H9 (cell line): Measurements from ENCODE around the gene CLEC11A. TPM values are rescaled to one million over a fixed set of nuclear protein-coding genes. Genes with fewer than 3 reads are reported as not detected.
"Not testable (repeated sequence)": the region's sequence is repeated elsewhere in the genome, so short reads cannot be mapped to it uniquely, and the experiment has no call there.

Source experiments
- DNase-seq: peaks from one replicate; pipeline ENCODE4 v3.0.0-alpha.2; 2017
- H2AFZ ChIP-seq: one replicate; pipeline ENCODE4 v1.6.1; 2013; ENCODE audit warnings: mild to moderate bottlenecking, low read length, control low read depth, moderate library complexity
- H2AK5ac ChIP-seq: 2 replicates; pipeline ENCODE4 v1.6.1; 2013; ENCODE audit warnings: low read length, control low read depth, mixed read lengths; ENCODE audit not compliant: insufficient read length
- H2BK120ac ChIP-seq: one replicate; pipeline ENCODE4 v1.6.1; 2013; ENCODE audit warnings: low read depth, mild to moderate bottlenecking, low read length, control low read depth, inconsistent platforms; ENCODE audit not compliant: poor library complexity, severe bottlenecking
- H2BK12ac ChIP-seq: 2 replicates; pipeline ENCODE4 v1.6.1; 2013; ENCODE audit warnings: low read length, control low read depth, mixed read lengths, low read depth; ENCODE audit not compliant: insufficient read length
- H2BK15ac ChIP-seq: 2 replicates; pipeline ENCODE4 v1.6.1; 2013; ENCODE audit warnings: low read depth, low read length, control low read depth
- H2BK20ac ChIP-seq: one replicate; pipeline ENCODE4 v1.6.1; 2013; ENCODE audit warnings: low read depth, mild to moderate bottlenecking, low read length, control low read depth, inconsistent platforms; ENCODE audit not compliant: poor library complexity, severe bottlenecking
- H2BK5ac ChIP-seq: 2 replicates; pipeline ENCODE4 v1.6.1; 2013; ENCODE audit warnings: low read length, control low read depth, mixed read lengths; ENCODE audit not compliant: insufficient read length
- H3K14ac ChIP-seq: 2 replicates; pipeline ENCODE4 v1.6.1; 2013; ENCODE audit warnings: low read length, control low read depth; ENCODE audit not compliant: insufficient read depth
- H3K18ac ChIP-seq: 2 replicates; pipeline ENCODE4 v1.6.1; 2013; ENCODE audit warnings: low read depth, mild to moderate bottlenecking, mixed read lengths, low read length, control low read depth; ENCODE audit not compliant: insufficient read length
- H3K23ac ChIP-seq: 2 replicates; pipeline ENCODE4 v1.6.1; 2013; ENCODE audit warnings: low read length, control low read depth, mixed read lengths, low read depth; ENCODE audit not compliant: insufficient read length
- H3K23me2 ChIP-seq: 2 replicates; pipeline ENCODE4 v1.6.1; 2013; ENCODE audit warnings: low read depth, mild to moderate bottlenecking, mixed read lengths, low read length, control low read depth; ENCODE audit not compliant: insufficient read length, poor library complexity, severe bottlenecking
- H3K27ac ChIP-seq: 2 replicates; pipeline ENCODE4 v1.5.1; 2013; ENCODE audit warnings: low read length, control low read depth, mixed read lengths, low read depth; ENCODE audit not compliant: insufficient read length
- H3K27me3 ChIP-seq: 2 replicates; pipeline ENCODE4 v1.6.1; 2013; ENCODE audit warnings: low read length, control low read depth, inconsistent platforms; ENCODE audit not compliant: insufficient read depth
- H3K4ac ChIP-seq: 2 replicates; pipeline ENCODE4 v1.6.1; 2013; ENCODE audit warnings: low read depth, mild to moderate bottlenecking, control low read depth, inconsistent platforms, low read length, moderate library complexity
- H3K4me1 ChIP-seq: 2 replicates; pipeline ENCODE4 v1.6.1; 2013; ENCODE audit warnings: low read length, control low read depth, inconsistent platforms; ENCODE audit not compliant: insufficient read depth
- H3K4me2 ChIP-seq: 2 replicates; pipeline ENCODE4 v1.6.1; 2013; ENCODE audit warnings: low read length, control low read depth, mixed read lengths; ENCODE audit not compliant: insufficient read length, insufficient read depth
- H3K56ac ChIP-seq: 2 replicates; pipeline ENCODE4 v1.6.1; 2013; ENCODE audit warnings: low read depth, mild to moderate bottlenecking, mixed read lengths, low read length, control low read depth; ENCODE audit not compliant: insufficient read length
- H3K79me1 ChIP-seq: 2 replicates; pipeline ENCODE4 v1.6.1; 2013; ENCODE audit warnings: low read depth, mild to moderate bottlenecking, moderate library complexity, low read length, control low read depth, inconsistent platforms; ENCODE audit not compliant: insufficient read depth, poor library complexity, severe bottlenecking
- H3K79me2 ChIP-seq: 2 replicates; pipeline ENCODE4 v1.6.1; 2013; ENCODE audit warnings: low read length, control low read depth, inconsistent platforms; ENCODE audit not compliant: insufficient read depth
- H3K9ac ChIP-seq: 2 replicates; pipeline ENCODE4 v1.6.1; 2013; ENCODE audit warnings: low read length, control low read depth, mixed read lengths; ENCODE audit not compliant: insufficient read length; ENCODE audit errors: extremely low read depth
- H3K9me3 ChIP-seq: one replicate; pipeline ENCODE4 v1.6.1; 2013; ENCODE audit warnings: low read depth, low read length, inconsistent platforms; ENCODE audit not compliant: control insufficient read depth
- H3T11ph ChIP-seq: one replicate; pipeline ENCODE4 v1.6.1; 2013; ENCODE audit warnings: mild to moderate bottlenecking, low read length, control low read depth, inconsistent platforms
- H4K20me1 ChIP-seq: one replicate; pipeline ENCODE4 v1.6.1; 2013; ENCODE audit not compliant: control insufficient read depth, insufficient read length, insufficient read depth
- H4K5ac ChIP-seq: 2 replicates; pipeline ENCODE4 v1.6.1; 2013; ENCODE audit warnings: low read depth, mild to moderate bottlenecking, mixed read lengths, low read length, control low read depth; ENCODE audit not compliant: insufficient read length
- H4K8ac ChIP-seq: replicated peaks from 2 replicates; pipeline ENCODE4 v1.6.1; 2013; ENCODE audit warnings: low read length, control low read depth, mixed read lengths, low read depth; ENCODE audit not compliant: insufficient read length
- H4K91ac ChIP-seq: 2 replicates; pipeline ENCODE4 v1.6.1; 2013; ENCODE audit warnings: low read depth, mild to moderate bottlenecking, moderate library complexity, mixed read lengths, low read length, control low read depth; ENCODE audit not compliant: insufficient read length
- H3K27ac Mint-ChIP-seq, 3 experiments: 2 replicates in 2 of 3; 3 replicates in 1 of 3; pipeline ENCODE4 v1.8.0; 2020 to 2021; ENCODE audit warnings: mixed read lengths in 3 of 3, mild to moderate bottlenecking in 1 of 3, moderate library complexity in 1 of 3
- H3K27me3 Mint-ChIP-seq: 2 replicates; pipeline ENCODE4 v1.8.0; 2021; ENCODE audit warnings: low read depth, mild to moderate bottlenecking, moderate library complexity, mixed read lengths
- H3K36me3 Mint-ChIP-seq, 3 experiments: 2 replicates in 2 of 3; 3 replicates in 1 of 3; pipeline ENCODE4 v1.8.0; 2020 to 2021; ENCODE audit warnings: low read depth in 3 of 3, mixed read lengths in 3 of 3; ENCODE audit not compliant: insufficient read depth in 1 of 3
- H3K4me1 Mint-ChIP-seq, 2 experiments: 2 replicates each; pipeline ENCODE4 v1.8.0; 2020; ENCODE audit warnings: mixed read lengths in 2 of 2
- H3K4me3 Mint-ChIP-seq, 2 experiments: 2 replicates in 1 of 2; 3 replicates in 1 of 2; pipeline ENCODE4 v1.8.0; 2020 to 2021; ENCODE audit warnings: mild to moderate bottlenecking in 2 of 2, mixed read lengths in 2 of 2, moderate library complexity in 1 of 2
- H3K9me3 Mint-ChIP-seq, 2 experiments: 2 replicates in 1 of 2; 3 replicates in 1 of 2; pipeline ENCODE4 v1.8.0; 2020; ENCODE audit warnings: mild to moderate bottlenecking in 2 of 2, mixed read lengths in 2 of 2, moderate library complexity in 1 of 2
- WGBS: extraction: QIAGEN DNeasy Blood & Tissue Kit; methylation state at CpG from one replicate; pipeline ENCODE4 v1.1.7; 2013; ENCODE audit warnings: missing lambda C conversion rate, low lambda C conversion rate, mixed read lengths; ENCODE audit not compliant: insufficient read length; ENCODE audit errors: extremely low coverage; 5-methylcytosine and 5-hydroxymethylcytosine counted together
- total RNA-seq: library from RNA; stranded (reverse); gene quantifications from 2 replicates; pipeline ENCODE4 v1.2.1, GENCODE V29; 2021
- TF ChIP-seq, protein P1 (sequence below): fragments of 200-600 bp; sonication (generic); conservative IDR thresholded peaks from 3 replicates; pipeline ENCODE4 v1.8.0; 2021; ENCODE audit warnings: antibody characterized with exemption, mild to moderate bottlenecking

Gene CLEC11A
- total RNA-seq, 1 experiment from 2014 or later: 3.9 TPM

DNA sequence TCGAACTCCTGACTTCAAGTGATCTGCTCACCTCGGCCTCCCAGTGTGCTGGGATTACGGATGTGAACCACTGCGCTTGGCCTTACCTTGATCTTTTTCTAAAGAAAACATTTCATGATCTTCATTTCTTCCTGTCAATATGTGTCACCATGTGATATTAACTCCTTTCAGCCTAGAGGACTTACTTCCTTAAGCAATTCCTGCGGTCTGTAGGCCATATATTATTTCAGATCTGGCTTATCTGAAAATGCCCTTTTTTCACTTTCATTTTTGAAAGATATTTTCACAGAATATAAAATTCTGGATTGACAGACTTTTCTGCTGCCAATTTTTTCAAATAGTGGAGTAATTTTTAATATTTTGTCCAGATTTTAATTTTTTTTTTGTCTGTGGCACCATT is 45.1 kb downstream of the CLEC11A start:
- H3K23me2 ChIP-seq: no peaks in the 10 kb centered on the region
- no peak overlapping the region for H3K23ac ChIP-seq
- no peak overlapping the region for H4K91ac ChIP-seq
- H3K4ac ChIP-seq: no peak overlapping the region
- H3K27ac ChIP-seq: no peak overlapping the region
- DNase-seq: no peak
- no peaks in the 10 kb centered on the region for H3K79me2 ChIP-seq
- no peak overlapping the region for H2BK12ac ChIP-seq
- TF ChIP-seq, protein P1, sequence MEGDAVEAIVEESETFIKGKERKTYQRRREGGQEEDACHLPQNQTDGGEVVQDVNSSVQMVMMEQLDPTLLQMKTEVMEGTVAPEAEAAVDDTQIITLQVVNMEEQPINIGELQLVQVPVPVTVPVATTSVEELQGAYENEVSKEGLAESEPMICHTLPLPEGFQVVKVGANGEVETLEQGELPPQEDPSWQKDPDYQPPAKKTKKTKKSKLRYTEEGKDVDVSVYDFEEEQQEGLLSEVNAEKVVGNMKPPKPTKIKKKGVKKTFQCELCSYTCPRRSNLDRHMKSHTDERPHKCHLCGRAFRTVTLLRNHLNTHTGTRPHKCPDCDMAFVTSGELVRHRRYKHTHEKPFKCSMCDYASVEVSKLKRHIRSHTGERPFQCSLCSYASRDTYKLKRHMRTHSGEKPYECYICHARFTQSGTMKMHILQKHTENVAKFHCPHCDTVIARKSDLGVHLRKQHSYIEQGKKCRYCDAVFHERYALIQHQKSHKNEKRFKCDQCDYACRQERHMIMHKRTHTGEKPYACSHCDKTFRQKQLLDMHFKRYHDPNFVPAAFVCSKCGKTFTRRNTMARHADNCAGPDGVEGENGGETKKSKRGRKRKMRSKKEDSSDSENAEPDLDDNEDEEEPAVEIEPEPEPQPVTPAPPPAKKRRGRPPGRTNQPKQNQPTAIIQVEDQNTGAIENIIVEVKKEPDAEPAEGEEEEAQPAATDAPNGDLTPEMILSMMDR: no peak
- no peak overlapping the region for H2BK20ac ChIP-seq
- no peak overlapping the region for H3K56ac ChIP-seq
- H3T11ph ChIP-seq: no peak overlapping the region
- H3K4me2 ChIP-seq: no peak overlapping the region
- H2BK5ac ChIP-seq: no peak overlapping the region
- H3K27ac Mint-ChIP-seq: no peak overlapping the region
- no peak overlapping the region for H2AFZ ChIP-seq
- no peaks in the 10 kb centered on the region for H3K9me3 ChIP-seq
- H4K5ac ChIP-seq: no peak overlapping the region
- H3K18ac ChIP-seq: no peak overlapping the region
- H2BK15ac ChIP-seq: 0 out of 2 replicates have a peak overlapping the region, but pooled peaks have one; percentile 52
- H3K4me3 Mint-ChIP-seq: no peak overlapping the region
- no peaks in the 10 kb centered on the region for H3K79me1 ChIP-seq
- H3K4me1 ChIP-seq: no peaks in the 10 kb centered on the region
- H3K9ac ChIP-seq: no peak overlapping the region
- peaks cover 0 to 12% of the 10 kb centered on the region in 2 experiments; a peak in 3 of 4 replicates for H3K4me1 Mint-ChIP-seq
- peaks cover 42% of the 10 kb centered on the region for H3K27me3 Mint-ChIP-seq
- no peaks in the 10 kb centered on the region for H3K27me3 ChIP-seq
- no peak overlapping the region for H2BK120ac ChIP-seq
- peaks cover 0 to 6% of the 10 kb centered on the region in 2 experiments; a peak in 1 of 5 replicates for H3K9me3 Mint-ChIP-seq
- H3K14ac ChIP-seq: no peak overlapping the region
- H4K20me1 ChIP-seq: no peaks in the 10 kb centered on the region
- no peak overlapping the region for H2AK5ac ChIP-seq
- no peaks in the 10 kb centered on the region for H3K36me3 Mint-ChIP-seq
- H4K8ac ChIP-seq: no peak overlapping the region
- no CpG with 5 or more reads among the region's 5 CpGs for WGBS

- not testable (repeated sequence) for DNase-seq, H4K5ac ChIP-seq, H2AK5ac ChIP-seq, H2AFZ ChIP-seq, H4K20me1 ChIP-seq, H3K4me1 ChIP-seq, H3K9me3 ChIP-seq, H3K27ac ChIP-seq, H3K56ac ChIP-seq, H3K9ac ChIP-seq, H3K23me2 ChIP-seq, H3K4me3 Mint-ChIP-seq, H3K4me2 ChIP-seq, H4K91ac ChIP-seq, H3K18ac ChIP-seq, H2BK120ac ChIP-seq, H2BK12ac ChIP-seq, H2BK20ac ChIP-seq, H3K14ac ChIP-seq, H3K9me3 Mint-ChIP-seq, H4K8ac ChIP-seq, H3K23ac ChIP-seq, H3K27me3 ChIP-seq, H2BK5ac ChIP-seq, H2BK15ac ChIP-seq, H3K36me3 Mint-ChIP-seq, H3K79me2 ChIP-seq, H3T11ph ChIP-seq, H3K4ac ChIP-seq, H3K27ac Mint-ChIP-seq, H3K79me1 ChIP-seq
- WGBS: no CpG with 5 or more reads among the region's 2 CpGs
- Mint-ChIP-seq H3K4me1 (peaks cover 0 to 12% of the 10 kb centered on the region in 2 experiments; a peak in 3 of 4 replicates), H3K27me3 (peaks cover 52% of the 10 kb centered on the region)
Measured at GRCh38 chr19:50770164-50770563, 47.0 kb downstream of the CLEC11A start, which contains the start of gene GPR32. Gene GPR32 (plus strand): TSS chr19:50770464. CDS start chr19:50770601, 137 bp downstream.
